Astrocyte (in vitro differentiated cells and primary cell): ENCODE results near the gene BTRC. TPM values are rescaled to one million over a fixed set of nuclear protein-coding genes. Genes with fewer than 3 reads are reported as not detected.

ENCODE experiments used
- DNase-seq: peaks from one replicate; pipeline ENCODE4 v3.0.0-alpha.2; 2010; ENCODE audit warnings: low read depth
- FAIRE-seq: peaks from 2 replicates; lab custom pipeline; 2011; peaks lifted over from hg19 to GRCh38; lab: Jason Lieb, UNC
- H2AFZ ChIP-seq: 2 replicates; pipeline ENCODE4 v1.6.0; 2012; ENCODE audit warnings: low read depth, low read length, inconsistent platforms
- H3K27ac ChIP-seq: 2 replicates; pipeline ENCODE4 v1.5.1; 2011; ENCODE audit warnings: low read depth, low read length, inconsistent platforms
- H3K27me3 ChIP-seq: 2 replicates; pipeline ENCODE4 v1.6.0; 2011; ENCODE audit warnings: low read length, inconsistent platforms; ENCODE audit not compliant: insufficient read depth
- H3K36me3 ChIP-seq: 2 replicates; pipeline ENCODE4 v1.5.1; 2011; ENCODE audit warnings: low read length, inconsistent platforms; ENCODE audit not compliant: insufficient read depth
- H3K4me1 ChIP-seq: 2 replicates; pipeline ENCODE4 v1.5.1; 2011; ENCODE audit warnings: low read length, inconsistent platforms; ENCODE audit not compliant: insufficient read depth
- H3K4me2 ChIP-seq: 2 replicates; pipeline ENCODE4 v1.6.0; 2012; ENCODE audit warnings: low read length, inconsistent platforms
- H3K4me3 ChIP-seq: 2 replicates; pipeline ENCODE4 v1.5.1; 2011; ENCODE audit warnings: low read depth, mild to moderate bottlenecking, low read length, inconsistent platforms; ENCODE audit not compliant: insufficient read depth
- H3K79me2 ChIP-seq: 2 replicates; pipeline ENCODE4 v1.6.0; 2012; ENCODE audit warnings: mild to moderate bottlenecking, low read length, inconsistent platforms; ENCODE audit not compliant: insufficient read depth
- H3K9ac ChIP-seq: 2 replicates; pipeline ENCODE4 v1.6.0; 2012; ENCODE audit warnings: mild to moderate bottlenecking, low read length, inconsistent platforms
- H3K9me3 ChIP-seq: 2 replicates; pipeline ENCODE4 v1.5.1; 2012; ENCODE audit warnings: low read depth, mild to moderate bottlenecking, low read length, inconsistent platforms; ENCODE audit not compliant: insufficient read depth
- H4K20me1 ChIP-seq: 2 replicates; pipeline ENCODE4 v1.6.0; 2012; ENCODE audit warnings: low read length, inconsistent platforms; ENCODE audit not compliant: insufficient read depth
- H3K27ac Mint-ChIP-seq: one replicate; pipeline ENCODE4 v1.8.0; 2021; ENCODE audit warnings: mild to moderate bottlenecking, mixed read lengths; ENCODE audit not compliant: unreplicated experiment
- H3K27me3 Mint-ChIP-seq: one replicate; pipeline ENCODE4 v1.8.0; 2021; ENCODE audit warnings: low read depth, mixed read lengths; ENCODE audit not compliant: unreplicated experiment
- H3K36me3 Mint-ChIP-seq: one replicate; pipeline ENCODE4 v1.8.0; 2021; ENCODE audit warnings: low read depth, mixed read lengths; ENCODE audit not compliant: unreplicated experiment
- H3K4me1 Mint-ChIP-seq: one replicate; pipeline ENCODE4 v1.8.0; 2021; ENCODE audit warnings: low read depth, mixed read lengths; ENCODE audit not compliant: unreplicated experiment
- H3K4me3 Mint-ChIP-seq: one replicate; pipeline ENCODE4 v1.8.0; 2021; ENCODE audit warnings: mild to moderate bottlenecking, moderate library complexity, mixed read lengths; ENCODE audit not compliant: unreplicated experiment
- H3K9me3 Mint-ChIP-seq: one replicate; pipeline ENCODE4 v1.8.0; 2021; ENCODE audit warnings: mild to moderate bottlenecking, mixed read lengths; ENCODE audit not compliant: unreplicated experiment
- CTCF ChIP-seq: IDR thresholded peaks from 2 replicates; pipeline ENCODE4 v1.5.1; 2011; ENCODE audit warnings: low read depth, mild to moderate bottlenecking, inconsistent platforms, low read length, moderate library complexity; ENCODE audit not compliant: insufficient read depth
- EZH2 ChIP-seq: IDR thresholded peaks from 2 replicates; pipeline ENCODE4 v1.6.1; 2012; ENCODE audit warnings: mild to moderate bottlenecking, low read length, inconsistent platforms; ENCODE audit not compliant: insufficient read depth
- total RNA-seq: library from RNA; stranded (reverse); gene quantifications from 2 replicates; pipeline ENCODE4 v1.2.1, GENCODE V29; 2021

BTRC gene
- total RNA-seq, 1 donor from 2014 or later, result 33.3 TPM

- FAIRE-seq (no peak), DNase-seq (no peak)
- TF ChIP-seq EZH2 (no peak), CTCF (no peak)
- peaks cover 13% of the 10 kb centered on the region for H4K20me1 ChIP-seq
- Mint-ChIP-seq H3K27ac (no peak overlapping the region), H3K9me3 (no peaks in the 10 kb centered on the region), H3K4me3 (no peak overlapping the region), H3K4me1 (peaks cover 2% of the 10 kb centered on the region), H3K27me3 (no peaks in the 10 kb centered on the region), H3K36me3 (no peaks in the 10 kb centered on the region)
- no peak overlapping the region for H3K27ac ChIP-seq
- no peaks in the 10 kb centered on the region for H3K27me3 ChIP-seq
- H3K4me2 ChIP-seq, result no peak overlapping the region
- no peak overlapping the region for H3K9ac ChIP-seq
- no peaks in the 10 kb centered on the region for H3K79me2 ChIP-seq
- no peaks in the 10 kb centered on the region for H3K9me3 ChIP-seq
- H3K4me1 ChIP-seq, result no peaks in the 10 kb centered on the region
- no peak overlapping the region for H3K4me3 ChIP-seq
- no peaks in the 10 kb centered on the region for H3K36me3 ChIP-seq
- H2AFZ ChIP-seq, result no peak overlapping the region
Observed at GRCh38 chr10:101511938-101512337, 158.0 kb downstream of the BTRC start.

DNA sequence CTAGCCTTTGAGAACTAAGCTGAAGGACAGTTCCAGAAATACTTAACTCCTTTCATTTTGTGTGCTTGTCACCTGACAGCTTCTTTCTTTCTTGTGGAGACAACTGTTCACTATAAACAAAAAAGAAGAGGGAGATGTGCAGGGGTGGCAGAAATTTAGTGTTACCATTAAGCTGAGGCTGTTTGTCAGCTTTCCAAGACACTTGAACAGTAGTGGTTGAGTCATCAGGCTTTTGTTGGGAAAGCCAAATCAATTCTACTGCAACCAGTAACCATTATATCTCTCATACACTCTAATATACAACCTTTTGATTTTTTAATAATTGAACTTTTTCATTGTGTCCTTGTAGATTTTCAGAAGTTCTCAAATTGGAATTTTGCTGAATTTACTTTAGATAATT, 158.8 kb downstream of the BTRC start:
- no peaks in the 10 kb centered on the region for H3K4me1 ChIP-seq
- H3K9ac ChIP-seq, result no peak overlapping the region
- no peak overlapping the region for H3K27ac Mint-ChIP-seq
- H3K9me3 Mint-ChIP-seq, result no peaks in the 10 kb centered on the region
- no peak overlapping the region for H3K4me3 Mint-ChIP-seq
- no peaks in the 10 kb centered on the region for H3K79me2 ChIP-seq
- H4K20me1 ChIP-seq, result peaks cover 10% of the 10 kb centered on the region
- no peaks in the 10 kb centered on the region for H3K36me3 ChIP-seq
- no peak overlapping the region for H3K4me2 ChIP-seq
- H3K9me3 ChIP-seq, result no peaks in the 10 kb centered on the region
- no peaks in the 10 kb centered on the region for H3K36me3 Mint-ChIP-seq
- H3K27me3 Mint-ChIP-seq, result no peaks in the 10 kb centered on the region
- DNase-seq, result peak; percentile 55
- H3K27me3 ChIP-seq, result no peaks in the 10 kb centered on the region
- peak; percentile 73 for FAIRE-seq
- no peak overlapping the region for H3K27ac ChIP-seq
- no peak overlapping the region for H3K4me3 ChIP-seq
- H3K4me1 Mint-ChIP-seq, result peaks cover 2% of the 10 kb centered on the region
- H2AFZ ChIP-seq, result no peak overlapping the region
- no peak for TF ChIP-seq EZH2
- no peak for TF ChIP-seq CTCF

GRCh38 chr10:101513733-101514132, 159.8 kb downstream of the BTRC start:
- Histone ChIP-seq H3K27ac (no peak overlapping the region), H3K4me3 (no peak overlapping the region), H3K4me1 (no peaks in the 10 kb centered on the region), H4K20me1 (peaks cover 9% of the 10 kb centered on the region), H3K79me2 (no peaks in the 10 kb centered on the region), H3K36me3 (no peaks in the 10 kb centered on the region), H3K9me3 (no peaks in the 10 kb centered on the region), H3K27me3 (no peaks in the 10 kb centered on the region), H3K9ac (no peak overlapping the region), H3K4me2 (no peak overlapping the region), H2AFZ (no peak overlapping the region)
- Mint-ChIP-seq H3K36me3 (peaks cover 1% of the 10 kb centered on the region), H3K4me1 (peaks cover 2% of the 10 kb centered on the region), H3K9me3 (no peaks in the 10 kb centered on the region), H3K4me3 (no peak overlapping the region), H3K27me3 (no peaks in the 10 kb centered on the region), H3K27ac (no peak overlapping the region)
- FAIRE-seq (peak; percentile 80), DNase-seq (no peak)
- no peak for TF ChIP-seq CTCF
- TF ChIP-seq EZH2, result no peak
